Stimulated activated naive CD4-positive, alpha-beta T cell (primary cell): ENCODE data around the gene AOC1.
"Not testable (repeated sequence)": the region's sequence is repeated elsewhere in the genome, so short reads cannot be mapped to it uniquely, and the experiment has no call there.

Experiments used
- DNase-seq, 6 experiments: peaks; one replicate each; lab custom pipeline; 2025; lab: John Stamatoyannopoulos, UW

Gene AOC1, protein sequence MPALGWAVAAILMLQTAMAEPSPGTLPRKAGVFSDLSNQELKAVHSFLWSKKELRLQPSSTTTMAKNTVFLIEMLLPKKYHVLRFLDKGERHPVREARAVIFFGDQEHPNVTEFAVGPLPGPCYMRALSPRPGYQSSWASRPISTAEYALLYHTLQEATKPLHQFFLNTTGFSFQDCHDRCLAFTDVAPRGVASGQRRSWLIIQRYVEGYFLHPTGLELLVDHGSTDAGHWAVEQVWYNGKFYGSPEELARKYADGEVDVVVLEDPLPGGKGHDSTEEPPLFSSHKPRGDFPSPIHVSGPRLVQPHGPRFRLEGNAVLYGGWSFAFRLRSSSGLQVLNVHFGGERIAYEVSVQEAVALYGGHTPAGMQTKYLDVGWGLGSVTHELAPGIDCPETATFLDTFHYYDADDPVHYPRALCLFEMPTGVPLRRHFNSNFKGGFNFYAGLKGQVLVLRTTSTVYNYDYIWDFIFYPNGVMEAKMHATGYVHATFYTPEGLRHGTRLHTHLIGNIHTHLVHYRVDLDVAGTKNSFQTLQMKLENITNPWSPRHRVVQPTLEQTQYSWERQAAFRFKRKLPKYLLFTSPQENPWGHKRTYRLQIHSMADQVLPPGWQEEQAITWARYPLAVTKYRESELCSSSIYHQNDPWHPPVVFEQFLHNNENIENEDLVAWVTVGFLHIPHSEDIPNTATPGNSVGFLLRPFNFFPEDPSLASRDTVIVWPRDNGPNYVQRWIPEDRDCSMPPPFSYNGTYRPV

DNA sequence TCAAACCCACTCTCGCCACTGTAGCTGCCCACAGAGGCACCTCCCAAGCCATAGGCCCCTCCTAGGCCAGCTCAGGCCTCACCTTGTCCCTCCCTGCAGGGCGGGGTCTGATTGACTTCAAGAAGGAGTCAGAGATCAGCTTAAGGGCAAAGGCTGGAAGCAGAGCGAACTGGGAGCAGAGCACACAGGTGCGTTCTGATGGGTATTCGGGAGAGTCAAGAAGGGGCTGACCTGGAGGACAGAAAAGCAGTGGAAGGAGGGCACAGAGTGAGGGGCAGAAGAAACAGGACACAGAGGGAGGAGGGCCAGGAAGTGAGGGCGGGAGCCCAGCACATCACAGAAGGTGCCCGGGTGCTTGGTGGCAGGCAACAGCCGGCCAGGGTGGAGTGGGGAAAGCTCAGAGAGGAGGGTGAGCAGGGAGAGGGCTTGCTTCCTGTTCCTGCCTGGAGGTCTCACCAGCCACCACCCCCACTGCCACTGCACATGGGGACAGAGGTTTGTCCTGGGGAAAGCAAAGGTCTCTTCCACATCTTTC is at the start of gene AOC1:
Gene AOC1, plus strand, starts transcription at position 147 of the 535 bp plus-strand sequence. CDS start 3,954 bp downstream, outside the sequence.
- no peak for DNase-seq

DNA sequence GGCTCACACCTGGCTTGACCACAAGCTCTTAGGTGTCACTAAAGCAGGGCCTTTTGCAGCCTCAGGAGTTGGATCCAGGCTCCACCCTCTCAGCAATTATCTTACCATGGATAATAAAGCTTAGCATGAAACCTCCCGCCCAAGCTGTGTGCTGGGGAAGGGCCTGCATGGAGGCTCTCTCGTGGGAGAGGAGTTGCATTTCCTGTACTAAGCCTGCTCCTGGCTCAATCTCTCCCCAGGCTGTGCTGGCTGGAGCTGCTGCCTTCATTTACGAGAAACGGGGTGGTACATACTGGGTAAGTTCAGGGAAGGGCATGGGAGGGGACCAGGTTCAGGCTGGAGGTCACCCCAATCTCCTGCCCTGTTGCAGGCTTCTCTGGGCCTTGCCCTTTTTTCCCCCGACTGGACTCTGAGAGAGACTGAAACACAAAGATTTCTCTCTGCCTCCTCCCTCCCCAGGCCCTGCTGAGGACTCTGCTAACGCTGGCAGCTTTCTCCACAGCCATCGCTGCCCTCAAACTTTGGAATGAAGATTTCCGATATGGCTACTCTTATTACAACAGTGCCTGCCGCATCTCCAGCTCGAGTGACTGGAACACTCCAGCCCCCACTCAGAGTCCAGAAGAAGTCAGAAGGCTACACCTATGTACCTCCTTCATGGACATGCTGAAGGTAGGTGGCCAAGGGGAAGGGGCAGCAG is 49.0 kb upstream of the AOC1 start:
- DNase-seq: no peak

DNA sequence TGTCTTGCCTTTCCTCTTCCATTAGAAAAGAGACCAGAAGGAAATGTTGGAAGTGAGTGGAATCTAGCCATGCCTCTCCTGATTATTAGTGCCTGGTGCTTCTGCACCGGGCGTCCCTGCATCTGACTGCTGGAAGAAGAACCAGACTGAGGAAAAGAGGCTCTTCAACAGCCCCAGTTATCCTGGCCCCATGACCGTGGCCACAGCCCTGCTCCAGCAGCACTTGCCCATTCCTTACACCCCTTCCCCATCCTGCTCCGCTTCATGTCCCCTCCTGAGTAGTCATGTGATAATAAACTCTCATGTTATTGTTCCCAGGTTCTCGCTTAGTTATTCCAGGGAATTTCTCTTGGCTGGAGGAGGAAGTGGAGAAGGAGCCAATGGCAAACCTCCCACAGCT is 47.5 kb upstream of the AOC1 start:
- no peak for DNase-seq

DNA sequence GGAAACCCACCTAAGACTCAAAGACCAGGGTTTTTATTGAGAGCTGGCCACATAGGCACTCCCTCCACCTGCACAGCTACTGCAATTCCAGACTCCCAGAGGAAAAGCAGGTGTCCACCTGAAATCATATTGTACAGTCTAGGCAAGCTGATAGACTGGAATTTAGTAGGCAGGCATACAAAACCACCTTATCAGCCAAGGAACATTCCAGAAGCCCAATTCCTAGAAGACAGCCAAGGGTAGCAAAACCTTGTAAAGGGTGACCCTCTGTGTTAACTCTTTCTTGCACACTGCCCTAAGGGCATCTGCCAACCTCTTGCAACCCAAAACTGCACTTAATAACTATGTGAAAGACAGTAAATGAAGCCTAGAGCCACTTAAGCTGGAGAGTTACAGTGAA is 46.5 kb upstream of the AOC1 start:
- DNase-seq: no peak

DNA sequence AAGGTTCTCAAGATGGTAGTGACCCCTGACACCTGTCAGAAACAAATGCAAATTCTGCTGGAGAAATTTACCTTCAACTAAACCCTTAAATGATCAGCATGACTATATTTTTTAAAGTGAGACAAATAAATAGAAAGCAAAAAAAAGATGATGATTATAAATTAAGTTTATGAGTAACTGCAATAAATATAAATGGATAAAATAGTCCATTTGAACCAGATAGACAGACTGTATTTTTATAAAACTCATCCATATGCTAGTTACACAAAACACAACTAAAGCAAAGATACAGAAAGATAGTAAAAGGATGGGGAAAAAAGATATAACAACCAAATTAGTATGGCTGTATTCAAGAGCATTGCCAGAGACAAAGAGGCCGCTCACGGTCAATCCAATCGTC is 45.9 kb upstream of the AOC1 start:
- no peak for DNase-seq

DNA sequence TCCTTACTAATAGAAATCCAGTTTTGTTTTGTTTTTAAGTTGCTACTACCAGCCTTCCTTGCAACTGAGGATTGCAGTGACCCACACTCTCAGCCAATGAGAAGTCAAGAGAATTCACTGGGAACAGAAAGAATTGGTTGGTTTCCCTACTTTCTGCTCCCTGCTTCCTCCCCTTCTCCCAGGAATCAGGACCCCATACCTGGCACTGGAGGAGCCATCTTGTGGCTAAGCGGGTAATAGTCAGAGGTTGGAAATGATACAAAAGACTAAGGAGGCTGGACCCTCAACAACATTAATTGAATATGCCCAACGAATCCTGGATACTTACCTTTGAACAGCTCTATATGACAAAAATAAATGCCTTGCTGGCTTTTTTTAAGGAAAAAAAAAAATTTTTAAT is 45.5 kb upstream of the AOC1 start:
- no peak for DNase-seq

DNA sequence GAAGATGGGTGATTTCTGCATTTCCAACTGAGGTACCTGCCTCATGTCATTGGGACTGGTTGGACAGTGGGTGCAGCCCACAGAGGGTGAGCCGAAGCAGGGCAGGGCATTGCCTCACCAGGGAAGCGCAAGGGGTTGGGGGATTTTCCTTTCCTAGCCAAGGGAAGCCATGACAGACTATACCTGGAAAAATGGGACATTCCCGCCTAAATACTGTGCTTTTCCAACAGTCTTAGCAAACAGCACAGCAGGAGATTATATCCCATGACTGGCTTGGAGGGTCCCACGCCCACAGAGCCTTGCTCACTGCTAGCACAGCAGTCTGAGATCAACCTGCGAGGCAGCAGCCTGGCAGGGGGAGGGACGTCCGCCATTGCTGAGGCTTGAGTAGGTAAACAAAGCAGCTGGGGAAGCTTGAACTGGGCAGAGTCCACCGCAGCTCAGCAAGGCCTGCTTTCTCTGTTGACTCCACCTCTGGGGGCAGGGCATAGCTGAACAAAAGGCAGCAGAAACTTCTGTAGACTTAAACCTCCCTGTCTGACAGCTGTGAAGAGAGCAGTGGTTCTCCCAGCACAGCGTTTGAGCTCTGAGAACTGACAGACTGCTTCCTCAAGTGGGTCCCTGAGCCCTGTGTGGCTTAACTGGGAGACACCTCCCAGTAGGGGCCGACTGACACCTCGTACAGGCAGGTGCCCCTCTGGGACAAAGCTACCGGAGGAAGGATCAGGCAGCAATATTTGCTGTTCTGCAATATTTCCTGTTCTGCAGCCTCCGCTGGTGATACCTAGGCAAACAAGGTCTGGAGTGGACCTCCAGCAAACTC is 44.5 kb upstream of the AOC1 start:
- DNase-seq: not testable (repeated sequence)

DNA sequence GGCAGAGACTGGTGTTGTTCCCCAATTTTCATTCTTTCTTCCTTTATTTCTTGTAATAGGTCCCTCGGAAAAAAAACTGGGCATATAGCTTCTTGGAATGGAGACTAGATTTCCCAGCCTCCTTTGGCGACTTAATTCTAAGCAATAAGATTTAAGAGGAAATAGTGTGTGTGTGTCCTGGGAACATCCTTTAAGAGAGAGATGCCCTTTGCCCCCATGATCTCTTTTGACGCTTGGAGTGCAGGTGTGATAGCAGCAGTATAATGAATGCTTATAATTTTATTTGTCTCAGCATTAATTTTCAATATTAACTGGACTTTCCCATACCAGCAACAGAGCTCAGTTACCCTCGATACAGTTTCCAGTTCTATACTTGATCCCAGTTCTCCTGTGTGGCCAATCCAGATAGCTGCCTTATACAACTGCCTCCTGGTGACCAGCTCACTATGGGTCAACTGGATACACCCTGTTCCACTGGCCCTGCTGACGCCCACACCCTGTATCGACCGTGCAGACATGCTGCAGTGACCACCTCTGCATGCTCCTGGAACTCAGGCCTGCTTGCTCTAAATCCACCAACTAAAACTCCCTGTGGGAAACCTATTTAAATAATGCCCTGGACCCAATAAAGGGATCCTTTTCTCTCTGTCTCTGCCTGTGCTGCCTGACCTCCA is 37.9 kb upstream of the AOC1 start:
- DNase-seq: no peak

DNA sequence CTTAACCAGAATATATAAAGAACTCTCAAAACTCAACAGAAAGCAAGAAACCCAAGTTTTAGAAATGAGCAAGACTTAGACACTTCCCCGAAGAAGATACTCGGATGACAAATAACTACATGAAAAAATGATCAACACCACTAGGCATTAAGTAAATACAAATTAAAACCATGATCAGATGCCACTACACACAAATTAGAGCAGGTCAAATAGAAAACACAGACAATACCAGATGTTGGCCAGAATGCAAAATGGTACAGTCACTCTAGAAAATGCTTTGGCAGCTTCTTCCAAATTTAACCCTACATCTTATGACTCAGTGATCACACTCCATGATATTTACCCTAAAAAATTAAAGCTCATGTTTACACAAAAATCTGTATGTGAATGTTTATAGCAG is 33.3 kb upstream of the AOC1 start:
- no peak for DNase-seq

DNA sequence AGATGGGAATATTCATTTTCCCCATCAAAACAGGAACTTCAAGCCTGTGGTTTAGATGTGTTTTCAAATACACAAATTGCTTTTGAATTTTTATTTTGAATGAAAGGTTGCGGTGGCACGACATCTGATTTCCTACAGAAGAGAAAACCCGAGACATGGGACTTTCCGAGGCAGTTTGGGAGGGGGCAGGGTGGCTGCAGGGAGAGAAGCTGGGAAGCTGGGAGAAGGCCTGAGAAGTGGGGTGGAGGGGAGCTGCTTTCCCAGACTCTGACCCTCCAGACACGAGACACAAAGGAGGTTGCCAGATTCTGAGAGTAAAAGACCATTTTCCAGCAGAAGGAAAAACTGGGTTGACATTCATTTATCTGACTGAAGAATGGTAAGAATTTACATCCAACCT is 32.2 kb upstream of the AOC1 start:
- no peak for DNase-seq

DNA sequence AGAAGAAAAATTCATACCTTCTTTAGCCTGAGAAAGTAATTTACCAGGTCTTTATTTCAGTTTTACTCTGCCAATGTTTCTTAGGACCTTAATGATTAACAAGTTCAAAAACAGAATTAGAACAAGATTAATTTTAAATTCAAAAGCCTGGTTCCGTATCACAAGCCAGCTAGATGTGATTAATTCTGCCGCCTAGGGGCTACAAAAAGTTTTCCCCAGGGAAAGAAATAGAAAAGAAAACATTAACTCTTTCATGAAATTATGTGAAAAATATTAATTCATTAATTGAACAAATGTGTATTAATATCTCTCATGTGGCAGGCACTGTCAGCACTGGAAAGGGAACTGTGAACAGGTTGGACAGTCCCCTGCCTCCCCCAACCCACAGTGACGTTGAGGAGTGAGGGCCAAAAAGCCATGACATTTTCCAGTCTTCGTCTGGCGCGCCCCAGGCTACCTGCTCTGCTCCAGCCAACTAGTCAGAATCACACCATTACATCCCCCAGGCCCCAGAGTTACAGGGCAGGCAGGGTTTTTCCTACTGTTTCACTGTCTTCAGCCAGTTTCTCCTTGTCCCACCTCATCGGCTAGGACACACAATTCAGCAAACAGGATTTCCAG is 31.6 kb upstream of the AOC1 start:
- no peak for DNase-seq

DNA sequence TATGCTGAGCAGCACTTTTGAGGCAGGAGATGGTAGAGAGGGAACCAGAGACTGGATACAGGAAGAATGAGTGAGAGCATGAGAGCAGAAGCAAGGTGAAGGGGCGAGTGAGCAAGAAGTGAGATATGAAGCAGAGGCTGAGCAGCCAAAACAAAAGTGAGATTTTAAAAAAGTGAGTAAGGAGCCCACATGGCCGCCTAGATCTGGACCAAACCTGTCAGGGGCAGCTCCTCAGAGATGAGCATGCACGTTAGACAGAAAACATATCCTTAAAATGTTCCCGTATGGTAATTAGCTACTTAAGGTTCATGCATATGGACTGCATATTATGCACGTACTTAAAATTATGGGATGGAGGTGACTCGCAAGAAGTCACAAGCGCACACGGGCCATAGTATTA is 29.3 kb upstream of the AOC1 start:
- DNase-seq: no peak

DNA sequence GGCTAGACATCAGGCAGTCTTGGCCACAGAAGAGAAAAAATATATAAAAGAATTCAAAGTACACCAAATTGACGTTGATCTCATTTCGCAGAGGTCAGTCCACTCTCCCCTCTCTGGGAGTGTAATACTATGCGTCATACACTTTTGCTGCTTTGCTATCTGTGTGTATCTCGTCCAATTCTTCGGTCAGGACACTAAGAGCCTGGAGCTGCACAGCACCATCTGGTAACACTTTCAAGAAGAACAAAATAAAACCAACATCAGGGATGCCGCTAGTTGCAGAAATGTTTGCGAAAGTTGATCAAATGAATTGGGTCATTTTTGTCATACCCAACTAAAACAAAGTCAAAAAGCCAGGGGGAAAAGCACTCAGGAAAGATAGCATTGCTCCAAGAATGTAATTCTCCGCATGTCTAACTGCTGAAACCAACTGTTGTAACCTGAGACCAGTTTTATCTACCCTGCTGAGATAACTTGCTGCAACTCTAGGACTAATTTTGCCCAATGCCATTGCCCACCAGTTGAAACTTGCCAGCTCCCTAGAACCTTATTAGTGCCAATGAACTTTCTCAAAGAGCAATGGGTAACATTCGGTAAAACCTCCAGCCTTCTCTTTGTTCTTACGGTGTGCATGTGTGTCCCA is 28.7 kb upstream of the AOC1 start:
- no peak for DNase-seq

DNA sequence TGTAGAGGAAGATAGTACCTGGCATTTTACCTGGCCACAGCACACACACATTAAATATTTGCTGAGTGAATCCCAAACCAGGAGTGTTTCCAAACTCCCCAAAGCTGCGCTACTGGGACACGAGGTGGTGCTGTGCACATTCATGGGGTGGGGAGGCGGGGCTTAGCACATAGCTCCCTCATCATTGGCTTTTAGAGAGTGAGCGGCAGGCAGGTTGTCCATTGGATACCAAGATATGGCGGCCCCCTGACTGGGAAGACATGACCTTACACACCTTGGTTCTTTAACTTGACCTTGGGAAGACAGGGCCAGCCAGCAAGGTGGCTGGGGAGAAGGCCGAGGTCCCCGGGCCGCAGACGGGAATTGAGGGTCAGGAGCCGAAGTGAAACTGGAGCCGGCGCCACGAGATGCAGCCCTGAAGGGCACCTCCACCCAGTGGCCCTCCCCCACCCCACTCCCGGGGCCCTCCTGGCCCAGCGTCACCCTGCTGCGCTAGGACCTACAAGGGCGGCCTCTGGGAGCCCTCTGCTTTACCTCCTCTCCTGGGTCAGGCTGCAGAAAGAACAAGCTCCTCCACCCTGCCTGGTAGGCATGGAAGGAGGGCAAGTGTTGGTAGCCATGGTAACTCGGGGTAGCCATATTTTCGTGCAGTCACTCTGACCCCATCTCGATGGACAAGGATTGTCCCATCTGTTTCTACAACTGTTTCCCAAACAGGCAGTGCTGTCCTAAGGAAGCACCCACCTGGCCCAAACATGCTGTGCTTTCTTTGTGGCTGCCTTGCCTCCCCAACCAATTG is 27.7 kb upstream of the AOC1 start:
- no peak for DNase-seq

DNA sequence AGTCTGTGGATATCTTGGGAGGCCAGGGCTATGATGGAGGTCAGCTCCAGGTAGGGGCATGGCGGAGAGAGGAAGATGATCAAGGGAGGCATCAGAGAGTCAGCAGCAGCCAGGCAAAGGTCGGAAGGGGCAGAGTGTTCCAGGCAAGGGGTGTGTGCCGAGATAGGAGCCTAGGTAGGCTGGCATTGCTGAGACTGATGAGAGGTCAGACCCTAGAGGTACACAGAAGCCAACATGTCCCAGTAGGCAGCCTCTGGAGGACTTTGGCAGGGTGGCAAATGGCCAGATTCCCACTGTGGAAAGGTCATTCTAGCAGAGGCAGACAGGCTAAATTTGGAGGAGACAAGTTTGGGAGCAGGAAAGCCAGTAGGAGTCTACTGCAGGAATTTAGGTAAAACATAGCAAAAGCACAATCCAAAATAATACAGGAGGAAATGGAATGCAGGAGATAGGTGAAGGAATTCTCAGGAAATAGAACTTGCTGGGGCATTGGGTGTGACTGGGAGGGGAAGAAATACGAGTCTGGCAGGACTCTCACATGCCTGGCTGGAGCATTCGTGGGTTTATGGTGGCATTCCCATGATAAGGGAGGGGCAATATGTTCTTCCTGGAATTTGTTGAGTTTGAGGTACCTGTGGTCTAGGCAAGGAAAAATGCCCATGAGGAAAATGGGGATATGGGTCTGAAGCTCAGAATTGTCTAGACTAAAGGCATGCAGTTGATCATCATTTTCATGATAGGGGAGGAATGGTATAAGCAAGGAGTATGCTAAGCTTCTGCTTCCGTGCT is 26.1 kb upstream of the AOC1 start:
- DNase-seq: no peak

DNA sequence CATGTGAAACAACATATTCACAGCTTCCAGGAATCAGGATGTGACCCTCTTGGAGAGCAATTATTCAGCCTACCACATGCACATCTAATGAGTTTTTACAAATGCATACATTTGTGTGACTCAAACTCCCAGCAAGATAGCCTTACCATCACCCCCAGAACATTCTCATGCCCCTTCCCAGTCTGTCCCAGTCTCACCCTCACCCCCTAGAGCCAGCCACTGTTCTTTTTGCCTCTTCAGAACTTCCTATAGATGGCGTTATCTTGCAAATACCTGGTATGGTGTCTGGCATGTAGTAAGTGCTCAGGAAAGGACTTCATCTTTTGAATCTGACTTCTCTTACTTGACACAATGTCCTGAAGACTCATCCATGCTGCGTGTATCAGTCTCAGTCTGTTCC is 23.9 kb upstream of the AOC1 start:
- DNase-seq: no peak

DNA sequence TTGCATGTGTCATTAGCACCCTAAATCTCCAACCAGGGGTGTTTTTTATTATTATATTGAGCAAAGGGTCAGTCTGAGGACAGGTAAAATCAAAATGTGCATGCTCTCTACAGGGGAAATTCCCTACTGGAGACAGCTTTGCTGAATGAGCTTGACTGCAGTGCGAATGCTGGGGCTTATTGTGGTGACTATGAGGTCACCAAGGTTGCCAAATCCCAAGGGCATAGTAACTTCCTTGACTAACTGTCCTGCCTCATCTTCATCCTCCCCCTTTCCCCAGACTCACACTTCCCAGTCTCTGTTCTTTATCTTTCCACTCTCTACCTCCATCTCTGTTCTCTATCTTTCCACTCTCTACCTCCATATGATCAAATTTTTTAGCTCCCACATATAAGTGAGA is 22.9 kb upstream of the AOC1 start:
- no peak for DNase-seq

DNA sequence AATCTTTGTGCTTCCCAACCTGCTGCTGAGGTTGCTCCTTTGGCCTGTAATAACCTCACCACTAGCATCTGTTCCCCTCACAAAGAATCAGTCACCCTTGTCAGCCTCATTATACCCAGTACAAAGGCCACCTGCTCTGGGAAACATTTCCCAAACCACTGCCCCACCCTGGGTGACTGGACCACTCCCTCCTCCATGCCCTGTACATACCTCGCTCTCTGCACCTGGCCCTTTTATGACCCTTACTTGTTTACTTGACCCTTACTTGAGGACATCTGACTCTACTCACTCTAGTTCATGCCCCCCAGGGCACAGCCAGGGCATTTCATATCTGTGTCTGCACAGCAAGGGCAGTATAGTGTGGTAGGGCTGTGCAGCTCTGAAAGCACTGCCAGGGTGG is 21.4 kb upstream of the AOC1 start:
- DNase-seq: no peak

DNA sequence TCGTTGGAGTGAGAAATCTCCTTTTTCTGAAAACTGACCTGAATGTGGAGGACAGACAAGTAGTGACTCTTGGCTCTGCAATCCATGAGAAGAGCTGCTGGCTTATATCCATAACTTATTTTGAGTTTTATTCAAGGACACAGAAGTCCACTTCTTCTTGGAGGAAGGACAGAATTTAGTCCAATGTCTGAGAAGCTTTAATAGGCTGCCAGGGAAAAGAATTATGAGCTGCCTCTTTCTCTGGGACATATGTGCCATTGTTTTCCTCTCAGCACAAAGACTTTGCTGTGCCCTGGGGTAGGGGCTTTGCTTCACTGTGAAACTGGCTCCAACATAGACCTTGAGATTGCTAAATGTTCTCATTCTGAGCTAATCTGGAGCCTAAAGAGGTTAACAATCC is 20.5 kb upstream of the AOC1 start:
- DNase-seq: no peak
